Left hindlimb (tissue), 1 donor: Measurements from ENCODE around the gene NSUN7.

Source experiments
- DNase-seq: peaks from one replicate; pipeline ENCODE4 v3.0.0-alpha.2; 2018

NSUN7 gene

DNA sequence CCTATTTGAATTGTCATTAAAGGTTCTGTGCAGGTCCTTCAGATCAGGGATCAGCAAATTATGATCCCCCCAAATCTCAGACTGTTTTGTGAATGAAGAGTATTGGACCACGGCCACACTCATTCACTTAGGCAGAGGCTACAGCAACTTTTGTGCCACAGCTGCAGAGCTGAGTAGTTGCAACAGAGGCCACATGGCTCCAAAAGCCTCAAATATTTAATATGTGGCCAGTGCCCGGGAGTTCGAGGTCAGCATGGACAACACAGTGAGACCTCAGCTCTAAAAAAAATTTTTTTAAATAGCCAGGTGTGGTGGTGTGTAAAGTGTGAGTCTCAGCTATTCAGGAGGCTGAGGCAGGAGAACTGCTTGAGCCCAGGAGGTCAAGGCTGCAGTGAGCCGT lies 100.7 kb downstream of the NSUN7 start:
- no peak for DNase-seq

DNA sequence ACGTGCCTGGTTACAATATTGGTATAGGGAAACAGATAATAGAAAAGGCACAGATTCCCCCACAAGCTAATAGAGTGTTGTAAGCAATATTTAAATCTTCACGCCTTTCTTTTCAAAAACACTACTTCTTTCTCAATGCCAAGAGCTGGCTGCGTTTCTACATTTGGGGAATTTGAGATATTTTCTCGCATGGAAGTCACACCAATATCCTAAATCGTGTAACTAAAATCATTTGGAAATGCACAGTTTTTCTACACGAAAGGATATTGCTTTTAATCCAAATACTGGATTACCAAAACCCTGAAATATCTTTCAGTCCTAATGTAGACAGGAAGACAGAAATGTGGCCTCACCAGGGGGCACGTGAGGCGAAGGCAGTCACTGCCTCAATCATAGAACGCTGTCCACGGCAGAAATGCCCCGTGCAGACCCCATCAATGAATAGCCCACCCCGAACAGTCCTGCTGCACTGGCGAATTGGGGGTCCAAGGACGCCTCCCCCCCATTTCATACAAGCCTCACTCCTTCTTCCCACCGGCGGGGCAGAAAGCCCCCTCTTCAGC lies 106.6 kb downstream of the NSUN7 start:
- no peak for DNase-seq

DNA sequence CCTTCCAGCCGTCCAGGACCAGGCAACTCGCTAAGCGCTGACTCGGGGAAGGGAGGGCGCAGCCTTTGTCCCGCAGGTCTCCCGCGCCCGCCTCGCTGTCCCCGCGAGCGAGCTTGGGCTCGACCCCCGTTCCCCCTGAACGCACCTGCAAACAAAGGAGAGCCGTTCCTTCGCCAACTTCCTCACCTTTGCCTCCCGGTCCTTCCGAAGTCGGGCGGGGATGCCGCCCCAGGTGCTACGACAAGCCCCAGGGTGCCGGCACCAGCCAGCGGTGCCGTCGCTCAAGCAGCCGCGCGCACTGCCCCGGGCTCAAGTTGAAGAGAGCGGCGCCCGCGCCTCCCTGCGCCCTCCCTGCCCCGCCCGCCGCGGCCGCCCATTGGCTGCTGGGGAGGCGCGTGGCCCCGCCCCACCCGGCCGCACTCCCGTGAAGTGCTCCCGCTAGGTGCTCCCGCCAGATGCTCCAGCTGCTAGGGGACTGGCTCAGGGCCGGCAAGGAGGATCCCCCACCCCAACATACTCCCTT lies 107.1 kb downstream of the NSUN7 start:
- DNase-seq = peak; percentile 78

DNA sequence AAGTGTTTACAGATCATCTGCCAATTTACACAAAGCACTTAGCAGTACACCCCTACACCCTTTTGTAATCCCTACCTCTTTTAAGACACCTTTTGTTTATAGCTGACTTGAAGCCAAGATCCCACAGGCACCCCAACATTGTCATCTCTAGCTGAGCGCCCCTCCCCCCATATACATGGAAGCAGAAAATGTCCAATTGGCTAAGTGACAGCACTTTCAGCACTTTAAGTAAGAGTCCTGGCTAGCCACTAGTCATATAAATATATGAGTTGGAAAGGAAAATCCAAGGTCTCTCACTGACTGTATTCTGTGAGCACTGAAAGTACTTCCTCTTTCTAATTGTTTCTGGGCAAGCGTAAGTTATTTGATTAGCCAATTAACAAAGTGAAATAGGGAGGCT lies 108.2 kb downstream of the NSUN7 start:
- DNase-seq = no peak

DNA sequence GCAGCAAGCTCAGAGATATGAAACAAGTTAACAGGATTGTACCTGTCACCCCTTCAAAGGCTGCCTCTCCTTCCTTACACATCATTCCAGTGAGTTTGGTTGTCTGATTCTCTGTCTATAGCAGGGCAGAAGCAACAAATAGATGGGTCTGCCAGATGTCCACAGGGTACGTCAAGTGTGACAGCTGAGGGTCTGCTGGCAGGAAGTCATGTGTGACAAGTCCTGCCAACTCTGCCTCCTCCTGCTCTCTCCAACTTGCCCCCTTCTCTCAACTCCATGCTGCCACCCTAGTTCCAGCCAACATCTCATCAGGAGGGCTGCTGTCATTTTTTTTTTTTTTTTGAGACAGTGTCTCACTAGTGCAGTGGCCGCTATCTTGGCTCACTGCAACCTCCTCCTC lies 109.2 kb downstream of the NSUN7 start:
- DNase-seq = no peak
